ENCODE results near the gene SIL1. TPM values are rescaled to one million over a fixed set of nuclear protein-coding genes. Genes with fewer than 3 reads are reported as not detected.

Gene SIL1
- total and polyA plus RNA-seq, 2 donors from 2014 or later, result 48.6 to 91.7 TPM

DNA sequence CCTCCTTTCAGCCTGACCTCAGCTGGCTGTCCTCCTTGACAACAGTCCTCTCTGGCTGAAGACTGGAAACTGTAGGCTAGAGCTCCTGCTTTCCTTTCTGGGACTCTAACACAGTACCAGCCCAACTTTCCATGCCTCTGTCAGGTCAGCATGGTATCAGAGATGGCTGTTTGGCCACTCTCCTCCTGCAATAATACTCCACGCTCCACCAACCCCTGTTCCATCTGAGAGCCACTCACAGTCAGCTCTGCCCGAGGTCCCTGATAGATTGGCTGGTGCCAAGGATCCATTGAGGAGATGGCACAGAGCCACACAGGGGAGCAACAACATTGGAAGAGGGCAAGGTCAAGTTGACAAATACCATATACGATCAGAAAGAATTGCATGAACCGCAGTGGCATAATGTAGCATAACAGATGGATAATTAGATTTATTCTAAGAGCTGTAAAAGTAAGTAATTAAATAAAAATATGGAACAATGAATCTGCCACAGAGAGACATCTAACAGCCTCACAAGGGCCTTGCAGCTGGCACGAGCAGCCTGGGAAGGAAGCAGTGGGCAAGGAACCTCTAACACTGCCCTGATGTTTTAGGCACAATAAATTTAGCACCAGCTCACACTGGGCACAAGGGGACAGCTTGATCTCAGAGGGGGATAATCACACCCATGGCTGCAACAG lies 228.7 kb downstream of the SIL1 start:
- no peaks in the 10 kb centered on the region for H3K9me3 ChIP-seq (ENCODE audit: control insufficient read depth in 2 of 3, insufficient read depth in 1 of 3, low read length in 3 of 3)
- H3K4me1 ChIP-seq (ENCODE audit: control insufficient read depth in 2 of 3, insufficient read depth in 2 of 3, low read depth in 1 of 3, low read length in 3 of 3), result peaks cover 7 to 43% (median 29%) of the 10 kb centered on the region in 3 donors
- FAIRE-seq, result no peak
- no peak for TF ChIP-seq CTCF (IDR thresholded peaks at IDR 0.05; ENCODE audit: borderline replicate concordance, extremely low read depth, insufficient read depth)
- no peaks in the 10 kb centered on the region for H3K27me3 ChIP-seq (ENCODE audit: control insufficient read depth, insufficient read depth, low read length)
- no peaks in the 10 kb centered on the region for H3K36me3 ChIP-seq (ENCODE audit: control insufficient read depth in 2 of 3, insufficient read depth in 3 of 3, low read length in 3 of 3)
- intact Hi-C loops (cut with DNase I), result no loop called here
- no peak overlapping the region for H3K27ac ChIP-seq (ENCODE audit: low read depth in 2 of 2, low read length in 2 of 2)
- H3K4me3 ChIP-seq (ENCODE audit: low read length in 3 of 3), result no peak overlapping the region
- H3K9ac ChIP-seq (ENCODE audit: low read length in 3 of 3), result no peak overlapping the region
- no peak for DNase-seq

GRCh38 chr5:138968601-138969000 lies 229.6 kb downstream of the SIL1 start:
- Histone ChIP-seq H3K36me3 (ENCODE audit: control insufficient read depth in 2 of 3, insufficient read depth in 3 of 3, low read length in 3 of 3) (no peaks in the 10 kb centered on the region), H3K4me1 (ENCODE audit: control insufficient read depth in 2 of 3, insufficient read depth in 2 of 3, low read depth in 1 of 3, low read length in 3 of 3) (peaks cover 15 to 45% (median 32%) of the 10 kb centered on the region in 3 donors), H3K27ac (ENCODE audit: low read depth in 2 of 2, low read length in 2 of 2) (no peak overlapping the region), H3K4me3 (ENCODE audit: low read length in 3 of 3) (no peak overlapping the region), H3K9me3 (ENCODE audit: control insufficient read depth in 2 of 3, insufficient read depth in 1 of 3, low read length in 3 of 3) (no peaks in the 10 kb centered on the region), H3K27me3 (ENCODE audit: control insufficient read depth, insufficient read depth, low read length) (no peaks in the 10 kb centered on the region), H3K9ac (ENCODE audit: low read length in 3 of 3) (no peak overlapping the region)
- TF ChIP-seq CTCF (IDR thresholded peaks at IDR 0.05; ENCODE audit: borderline replicate concordance, extremely low read depth, insufficient read depth), result no peak
- FAIRE-seq (no peak), DNase-seq (no peak)
- intact Hi-C loops (cut with DNase I), result no loop called here

- no peak overlapping the region for H3K9ac ChIP-seq (ENCODE audit: low read length in 3 of 3)
These were observed 230.2 kb downstream of the SIL1 start for GRCh38 chr5:138967791-138968448.

More at GRCh38 chr5:138967791-138968448, 230.2 kb downstream of the SIL1 start:
- no peak for TF ChIP-seq CTCF (IDR thresholded peaks at IDR 0.05; ENCODE audit: borderline replicate concordance, extremely low read depth, insufficient read depth)
- no peak overlapping the region for H3K4me3 ChIP-seq (ENCODE audit: low read length in 3 of 3)
- no peaks in the 10 kb centered on the region for H3K9me3 ChIP-seq (ENCODE audit: control insufficient read depth in 2 of 3, insufficient read depth in 1 of 3, low read length in 3 of 3)
- no peak for FAIRE-seq
- DNase-seq, result peak in 1 of 5 donors; percentile 61
- no peak overlapping the region for H3K27ac ChIP-seq (ENCODE audit: low read depth in 2 of 2, low read length in 2 of 2)
- intact Hi-C loops (cut with DNase I), result no loop called here
- peaks cover 17 to 52% (median 34%) of the 10 kb centered on the region in 3 donors for H3K4me1 ChIP-seq (ENCODE audit: control insufficient read depth in 2 of 3, insufficient read depth in 2 of 3, low read depth in 1 of 3, low read length in 3 of 3)
- H3K27me3 ChIP-seq (ENCODE audit: control insufficient read depth, insufficient read depth, low read length), result no peaks in the 10 kb centered on the region
- no peaks in the 10 kb centered on the region for H3K36me3 ChIP-seq (ENCODE audit: control insufficient read depth in 2 of 3, insufficient read depth in 3 of 3, low read length in 3 of 3)
